Mammary epithelial cell (primary cell): ENCODE measurements around the gene NMD3.

ENCODE experiments used
- CTCF ChIP-seq, 2 donors: IDR thresholded peaks in 1 of 2; conservative IDR thresholded peaks in 1 of 2; 2 replicates each; pipeline ENCODE4 v1.5.1; 2011 to 2012; ENCODE audit warnings: inconsistent platforms in 2 of 2, low read length in 2 of 2, mild to moderate bottlenecking in 2 of 2, control low read depth in 1 of 2, low read depth in 1 of 2; ENCODE audit not compliant: insufficient read depth in 1 of 2; ENCODE audit errors: extremely low read depth in 1 of 2
- EZH2 ChIP-seq: IDR thresholded peaks from 2 replicates; pipeline ENCODE4 v1.6.1; 2012; ENCODE audit warnings: low read length, inconsistent platforms, borderline replicate concordance

- TF ChIP-seq CTCF (conservative IDR thresholded peaks at IDR 0.05 in 1 of 2, IDR thresholded peaks at IDR 0.05 in 1 of 2; ENCODE audit: extremely low read depth in 1 of 2, insufficient read depth in 1 of 2, low read depth in 1 of 2, low read length in 2 of 2) (no peak), EZH2 (no peak)
Measured at GRCh38 chr3:161265916-161266571, 44.9 kb downstream of the NMD3 start.
